Dermis lymphatic vessel endothelial cell (primary cell): Measurements from ENCODE around the gene AXIN1. TPM values are rescaled to one million over a fixed set of nuclear protein-coding genes. Genes with fewer than 3 reads are reported as not detected.

Experiments
- total RNA-seq: library from RNA; depleted of rRNA; stranded (reverse); fragments of >200 nt; gene quantifications from 2 replicates; pipeline ENCODE4 v1.2.1, GENCODE V29; 2014

AXIN1 gene, protein sequence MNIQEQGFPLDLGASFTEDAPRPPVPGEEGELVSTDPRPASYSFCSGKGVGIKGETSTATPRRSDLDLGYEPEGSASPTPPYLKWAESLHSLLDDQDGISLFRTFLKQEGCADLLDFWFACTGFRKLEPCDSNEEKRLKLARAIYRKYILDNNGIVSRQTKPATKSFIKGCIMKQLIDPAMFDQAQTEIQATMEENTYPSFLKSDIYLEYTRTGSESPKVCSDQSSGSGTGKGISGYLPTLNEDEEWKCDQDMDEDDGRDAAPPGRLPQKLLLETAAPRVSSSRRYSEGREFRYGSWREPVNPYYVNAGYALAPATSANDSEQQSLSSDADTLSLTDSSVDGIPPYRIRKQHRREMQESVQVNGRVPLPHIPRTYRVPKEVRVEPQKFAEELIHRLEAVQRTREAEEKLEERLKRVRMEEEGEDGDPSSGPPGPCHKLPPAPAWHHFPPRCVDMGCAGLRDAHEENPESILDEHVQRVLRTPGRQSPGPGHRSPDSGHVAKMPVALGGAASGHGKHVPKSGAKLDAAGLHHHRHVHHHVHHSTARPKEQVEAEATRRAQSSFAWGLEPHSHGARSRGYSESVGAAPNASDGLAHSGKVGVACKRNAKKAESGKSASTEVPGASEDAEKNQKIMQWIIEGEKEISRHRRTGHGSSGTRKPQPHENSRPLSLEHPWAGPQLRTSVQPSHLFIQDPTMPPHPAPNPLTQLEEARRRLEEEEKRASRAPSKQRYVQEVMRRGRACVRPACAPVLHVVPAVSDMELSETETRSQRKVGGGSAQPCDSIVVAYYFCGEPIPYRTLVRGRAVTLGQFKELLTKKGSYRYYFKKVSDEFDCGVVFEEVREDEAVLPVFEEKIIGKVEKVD
- total RNA-seq = 16.1 and 18.0 TPM in 2 replicates

DNA sequence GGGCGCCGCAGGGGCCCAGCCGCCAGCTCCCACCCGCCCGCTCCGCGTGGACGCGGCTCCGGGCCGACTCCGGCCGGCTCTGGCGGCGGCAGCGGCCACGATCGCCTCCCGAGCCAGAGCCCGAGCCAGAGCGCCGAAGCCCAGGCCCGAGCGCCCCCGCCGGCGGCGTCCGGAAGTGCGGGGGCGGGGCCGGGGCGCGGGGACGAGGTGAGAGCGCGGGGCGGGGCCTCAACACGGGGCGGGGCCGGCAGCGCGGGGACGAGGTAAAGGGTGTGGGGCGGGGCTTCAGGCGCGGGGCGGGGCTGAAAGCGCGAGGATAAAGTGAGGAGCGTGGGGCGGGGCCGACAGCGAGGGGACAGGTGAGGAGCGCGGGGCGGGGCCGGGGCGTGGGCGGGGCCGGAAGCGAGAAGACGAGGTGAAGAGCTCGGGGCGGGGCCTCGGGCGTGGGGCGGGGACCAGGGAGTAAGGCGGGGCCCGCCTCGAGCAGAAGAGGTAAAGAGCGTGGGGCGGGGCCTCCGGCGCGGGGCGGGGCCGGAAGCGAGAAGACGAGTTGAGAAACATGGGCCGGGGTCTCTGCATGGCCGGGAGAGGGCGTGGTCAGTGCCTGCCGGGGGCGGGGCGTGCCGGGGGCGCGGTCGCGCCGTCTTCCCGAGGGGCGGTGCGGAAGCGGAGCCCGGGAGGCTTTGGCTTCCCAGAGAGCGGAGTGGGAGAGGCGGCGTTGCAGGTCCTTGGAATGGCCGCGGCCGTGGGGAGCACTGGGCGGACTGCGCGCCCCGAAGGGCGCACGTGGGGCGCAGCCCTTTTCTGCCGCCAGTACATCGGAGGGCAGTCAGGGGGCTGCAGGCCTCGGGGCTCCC is at the start of gene AXIN1:
AXIN1 (minus strand) TSS at position 177 of the 857 bp plus-strand sequence. CDS start 5,698 bp downstream, outside the sequence.

GRCh38 chr16:401468-402348 is 49.2 kb upstream of the AXIN1 start, which contains the start of gene DECR2:
DECR2 (plus strand) TSS chr16:401885; CDS start chr16:401964, 79 bp downstream.

DNA sequence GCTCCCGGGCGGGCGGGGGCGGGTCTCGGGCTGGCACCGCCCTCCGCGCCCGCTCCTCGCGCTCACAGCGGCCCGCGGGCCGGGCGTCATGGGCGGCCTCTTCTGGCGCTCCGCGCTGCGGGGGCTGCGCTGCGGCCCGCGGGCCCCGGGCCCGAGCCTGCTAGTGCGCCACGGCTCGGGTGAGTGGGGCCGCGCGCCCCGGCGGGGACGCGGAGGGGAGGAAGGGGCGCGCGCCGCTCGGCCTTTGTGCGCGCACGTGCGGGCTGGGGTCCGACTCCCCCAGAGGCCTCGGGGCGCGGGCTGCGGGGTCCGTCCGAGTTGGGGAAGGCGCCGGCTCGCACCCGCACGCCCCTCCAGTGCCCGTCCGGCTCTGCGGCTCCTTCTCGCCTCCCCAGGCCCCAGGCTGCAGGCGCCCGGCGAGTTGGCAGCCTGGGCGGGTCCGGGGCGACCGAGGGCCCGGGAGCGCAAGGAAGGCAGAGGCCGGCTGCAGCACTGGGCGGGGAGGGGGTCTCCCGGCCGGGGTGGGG is 44.7 kb upstream of the AXIN1 start, which contains the start of gene NME4:
NME4 (plus strand) TSS at position 65 of the 527 bp plus-strand sequence; CDS start at position 89, 24 bp downstream.

GRCh38 chr16:381789-382717 is 29.5 kb upstream of the AXIN1 start, which contains the start of gene PGAP6:
PGAP6 (minus strand) TSS chr16:381978; CDS start chr16:381821, 157 bp downstream.

GRCh38 chr16:370443-370842 is 17.9 kb upstream of the AXIN1 start, which contains the start of gene MRPL28:
MRPL28 (minus strand) TSS chr16:370538; CDS start chr16:370218, 320 bp downstream.

DNA sequence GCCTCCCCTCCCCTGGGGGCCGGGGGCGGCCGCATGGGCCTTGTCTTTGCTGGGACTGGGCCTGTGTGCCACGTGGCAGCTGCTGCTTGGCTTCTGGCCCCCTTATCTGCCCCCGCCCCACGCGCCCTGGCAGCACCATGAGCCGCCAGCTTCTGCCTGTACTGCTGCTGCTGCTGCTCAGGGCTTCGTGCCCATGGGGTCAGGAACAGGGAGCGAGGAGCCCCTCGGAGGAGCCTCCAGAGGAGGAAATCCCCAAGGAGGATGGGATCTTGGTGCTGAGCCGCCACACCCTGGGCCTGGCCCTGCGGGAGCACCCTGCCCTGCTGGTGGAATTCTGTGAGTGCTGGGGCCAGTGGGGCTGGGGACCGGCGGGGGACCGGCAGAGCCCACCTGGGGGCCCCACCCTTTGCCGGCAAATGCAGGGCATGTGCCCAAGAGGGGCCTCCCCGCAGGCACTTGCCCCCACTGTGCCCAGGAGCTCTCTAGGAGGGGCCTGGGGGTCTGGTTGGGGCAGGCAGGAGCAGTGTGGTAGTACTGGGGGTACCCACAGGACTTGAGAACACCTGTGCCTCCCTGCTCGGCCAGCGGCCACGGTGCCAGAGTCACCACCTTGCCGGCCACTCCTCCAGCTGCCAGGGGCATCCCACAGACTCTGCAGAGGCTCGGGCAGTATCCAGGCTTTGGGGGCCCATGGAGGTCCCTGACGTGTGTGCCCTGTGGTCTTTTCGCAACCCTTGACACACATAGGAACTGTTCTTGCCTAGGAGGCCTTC is 69.3 kb downstream of the AXIN1 start, which contains the start of gene PDIA2:
PDIA2 (plus strand) TSS at position 132 of the 773 bp plus-strand sequence; CDS start at position 138, 6 bp downstream.

GRCh38 chr16:280552-280951 is 72.0 kb downstream of the AXIN1 start, which contains the start of gene ARHGDIG:
ARHGDIG (plus strand) TSS chr16:280591; CDS start chr16:280681, 90 bp downstream.

GRCh38 chr16:275786-276232 is 76.7 kb downstream of the AXIN1 start, which contains the start of gene RGS11:
RGS11 (minus strand) TSS chr16:275944; CDS start chr16:275911, 33 bp downstream.

Other genes with a start within 250 kb of the AXIN1 start
- 2.8 and 4.0 TPM in 2 replicates for gene NPRL3, start 214.1 kb downstream of the AXIN1 start, total RNA-seq
- gene HBZ, start 200.1 kb downstream of the AXIN1 start, total RNA-seq = not detected in 2 replicates
- gene HBM, start 186.7 kb downstream of the AXIN1 start, total RNA-seq = not detected in 2 replicates
- not detected in 2 replicates for gene HBA2, start 179.8 kb downstream of the AXIN1 start, total RNA-seq
- gene HBA1, start 176.0 kb downstream of the AXIN1 start, total RNA-seq = not detected in 2 replicates
- 0.17 and 0.33 TPM in 2 replicates for gene HBQ1, start 172.3 kb downstream of the AXIN1 start, total RNA-seq
- gene LUC7L, start 123.3 kb downstream of the AXIN1 start, total RNA-seq = 21.2 and 36.2 TPM in 2 replicates
- 35.3 and 41.0 TPM in 2 replicates for gene FAM234A, start 117.9 kb downstream of the AXIN1 start, total RNA-seq
- under 0.01 and 0.33 TPM in 2 replicates for gene RGS11, start 76.8 kb downstream of the AXIN1 start, total RNA-seq
- not detected in 2 replicates for gene ARHGDIG, start 72.1 kb downstream of the AXIN1 start, total RNA-seq
- gene PDIA2, start 69.6 kb downstream of the AXIN1 start, total RNA-seq = 0.09 and 0.11 TPM in 2 replicates
- gene MRPL28, start 17.8 kb upstream of the AXIN1 start, total RNA-seq = 55.8 and 65.9 TPM in 2 replicates
- 62.1 and 67.1 TPM in 2 replicates for gene PGAP6, start 29.3 kb upstream of the AXIN1 start, total RNA-seq
- 31.6 and 32.1 TPM in 2 replicates for gene NME4, start 44.5 kb upstream of the AXIN1 start, total RNA-seq
- gene DECR2, start 49.2 kb upstream of the AXIN1 start, total RNA-seq = 10.2 and 13.8 TPM in 2 replicates
- 27.5 and 38.9 TPM in 2 replicates for gene RAB11FIP3, start 72.9 kb upstream of the AXIN1 start, total RNA-seq
- 18.3 and 25.2 TPM in 2 replicates for gene CAPN15, start 175.0 kb upstream of the AXIN1 start, total RNA-seq
- gene PRR35, start 207.7 kb upstream of the AXIN1 start, total RNA-seq = not detected in 2 replicates
- gene NHLRC4, start 214.3 kb upstream of the AXIN1 start, total RNA-seq = 2.2 and 2.3 TPM in 2 replicates
- gene PIGQ, start 217.2 kb upstream of the AXIN1 start, total RNA-seq = 15.1 and 15.9 TPM in 2 replicates
- 9.2 and 10.9 TPM in 2 replicates for gene RAB40C, start 237.3 kb upstream of the AXIN1 start, total RNA-seq